GM18870 (cell line): ENCODE measurements around the gene EARS2.
"Not testable (repeated sequence)": the region's sequence is repeated elsewhere in the genome, so short reads cannot be mapped to it uniquely, and the experiment has no call there.

Source experiments
- ATAC-seq: cut with Tn5 transposase; IDR thresholded peaks from one replicate; pipeline ENCODE4 v1.9.1; 2021; ENCODE audit warnings: moderate library complexity; ENCODE audit not compliant: unreplicated experiment

The EARS2 gene

GRCh38 chr16:23556881-23557778, at the start of gene EARS2, which contains the start of gene UBFD1:
EARS2 (minus strand) TSS chr16:23557350; CDS start chr16:23557343, 7 bp downstream.
UBFD1 (plus strand) TSS chr16:23557727; CDS start chr16:23557743, 16 bp downstream.
- peak; percentile 90 for ATAC-seq

GRCh38 chr16:23597003-23597756, 40.0 kb upstream of the EARS2 start:
- no peak for ATAC-seq

DNA sequence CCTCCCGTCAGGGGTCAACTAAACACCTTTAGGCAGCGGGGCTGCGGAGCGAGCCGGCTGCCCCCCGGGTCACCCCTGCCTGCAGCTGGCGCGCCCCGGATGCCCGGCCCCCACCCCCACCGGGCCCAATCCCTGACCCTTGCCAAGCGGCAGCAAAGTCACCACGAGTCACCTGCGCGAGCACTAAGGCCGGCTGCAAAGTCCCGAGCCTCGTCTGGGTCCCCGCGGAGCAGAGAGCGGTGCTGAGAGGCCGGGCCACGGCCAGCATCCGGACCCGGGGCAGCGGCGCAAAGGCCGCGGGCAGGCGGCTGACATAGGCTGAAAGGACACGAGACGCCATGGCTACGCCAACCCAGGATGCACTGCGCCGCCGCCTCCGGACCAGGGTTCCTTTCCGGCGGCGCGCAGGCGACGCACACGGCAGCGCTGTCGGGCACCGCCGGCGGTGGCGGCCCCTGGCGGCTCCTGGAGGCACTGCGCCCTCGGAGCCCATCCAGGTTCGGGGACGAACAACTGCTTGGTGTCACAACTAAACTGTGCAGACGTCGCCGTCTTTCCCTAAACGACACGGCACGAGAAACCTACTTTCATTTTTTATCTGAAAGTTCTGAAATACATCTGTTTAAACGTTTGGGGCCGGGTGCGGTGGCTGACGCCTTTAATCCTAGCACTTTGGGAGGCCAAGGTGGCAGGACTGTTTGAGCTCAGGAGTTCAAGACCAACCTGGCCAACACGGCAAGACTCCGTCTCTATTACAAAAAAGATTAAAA, 39.0 kb upstream of the EARS2 start, which contains the start of gene NDUFAB1:
TSS of gene NDUFAB1 (minus strand) at position 366 of the 770 bp plus-strand sequence. CDS start at position 340, 26 bp downstream.
- peak; percentile 59 for ATAC-seq

DNA sequence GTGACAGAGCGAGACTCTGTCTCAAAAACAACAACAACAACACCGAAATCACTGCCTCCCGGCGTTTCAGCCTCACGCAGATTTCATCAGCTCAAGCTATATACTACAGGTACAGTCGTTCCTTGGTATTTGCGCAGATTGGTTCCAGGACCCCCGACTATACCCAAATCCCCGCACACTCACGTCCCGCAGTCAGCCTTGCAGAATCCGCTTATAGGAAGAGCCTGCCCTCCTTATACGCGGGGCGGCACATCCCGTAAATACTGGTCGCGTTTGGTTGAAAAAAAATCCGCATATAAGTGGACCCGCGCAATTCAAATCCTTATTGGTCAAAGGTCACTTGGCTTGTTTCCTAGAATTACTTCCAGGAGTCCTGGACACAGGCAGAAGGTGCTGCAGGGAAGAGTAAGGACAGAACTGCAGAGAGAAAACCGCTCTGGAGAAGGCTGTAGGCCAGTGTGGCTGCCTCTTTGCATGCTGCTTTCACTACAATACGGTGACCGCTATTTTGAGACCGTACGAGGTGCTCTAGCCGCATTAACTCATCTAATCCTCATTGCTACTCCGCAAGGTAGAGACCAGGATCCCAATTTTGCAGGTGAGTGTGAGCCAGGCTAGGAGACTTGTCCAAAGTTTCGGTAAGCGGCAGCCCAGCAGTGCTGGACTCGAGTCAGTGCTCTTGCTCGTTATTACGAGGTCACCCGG, 38.2 kb upstream of the EARS2 start:
- no peak for ATAC-seq

GRCh38 chr16:23594186-23594585, 37.0 kb upstream of the EARS2 start:
- no peak for ATAC-seq

DNA sequence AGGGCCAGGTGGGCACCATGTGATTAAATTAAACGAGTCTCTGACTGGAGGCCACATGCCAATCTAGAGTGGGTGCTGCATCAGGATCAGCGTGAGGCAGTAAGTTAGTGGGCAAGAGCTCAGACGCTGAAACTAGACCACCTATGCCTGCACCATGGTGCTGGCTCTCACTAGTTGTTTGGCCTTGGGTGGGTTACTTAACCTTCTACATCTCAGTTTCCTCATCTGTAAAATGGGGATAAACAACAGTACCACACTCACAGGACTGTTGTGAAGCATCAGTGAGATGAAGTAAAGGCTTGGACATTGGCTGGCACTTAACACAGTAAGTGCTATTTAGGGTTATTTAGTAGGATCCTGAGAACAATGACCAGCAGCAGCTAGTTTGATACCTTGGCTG, 33.0 kb upstream of the EARS2 start:
- no peak for ATAC-seq

DNA sequence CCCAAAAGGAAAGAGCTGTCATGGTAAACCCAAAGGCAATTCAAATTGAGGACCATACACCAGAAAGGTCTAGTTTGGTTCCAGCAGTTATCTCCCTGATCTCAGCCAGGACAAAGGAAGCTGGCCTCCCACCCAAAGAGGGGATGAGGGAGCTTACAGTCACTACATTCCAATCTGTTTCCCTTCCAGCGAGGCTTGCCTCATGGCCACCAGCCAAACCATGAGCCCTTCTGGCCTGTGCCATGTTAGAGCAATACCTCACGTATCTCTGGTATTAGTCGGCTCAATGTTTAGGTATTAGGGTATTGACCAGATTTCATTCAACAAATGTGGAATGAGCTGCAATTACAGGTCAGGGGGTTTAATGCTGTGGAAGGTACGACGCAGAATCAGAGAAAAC, 30.6 kb upstream of the EARS2 start:
- no peak for ATAC-seq

DNA sequence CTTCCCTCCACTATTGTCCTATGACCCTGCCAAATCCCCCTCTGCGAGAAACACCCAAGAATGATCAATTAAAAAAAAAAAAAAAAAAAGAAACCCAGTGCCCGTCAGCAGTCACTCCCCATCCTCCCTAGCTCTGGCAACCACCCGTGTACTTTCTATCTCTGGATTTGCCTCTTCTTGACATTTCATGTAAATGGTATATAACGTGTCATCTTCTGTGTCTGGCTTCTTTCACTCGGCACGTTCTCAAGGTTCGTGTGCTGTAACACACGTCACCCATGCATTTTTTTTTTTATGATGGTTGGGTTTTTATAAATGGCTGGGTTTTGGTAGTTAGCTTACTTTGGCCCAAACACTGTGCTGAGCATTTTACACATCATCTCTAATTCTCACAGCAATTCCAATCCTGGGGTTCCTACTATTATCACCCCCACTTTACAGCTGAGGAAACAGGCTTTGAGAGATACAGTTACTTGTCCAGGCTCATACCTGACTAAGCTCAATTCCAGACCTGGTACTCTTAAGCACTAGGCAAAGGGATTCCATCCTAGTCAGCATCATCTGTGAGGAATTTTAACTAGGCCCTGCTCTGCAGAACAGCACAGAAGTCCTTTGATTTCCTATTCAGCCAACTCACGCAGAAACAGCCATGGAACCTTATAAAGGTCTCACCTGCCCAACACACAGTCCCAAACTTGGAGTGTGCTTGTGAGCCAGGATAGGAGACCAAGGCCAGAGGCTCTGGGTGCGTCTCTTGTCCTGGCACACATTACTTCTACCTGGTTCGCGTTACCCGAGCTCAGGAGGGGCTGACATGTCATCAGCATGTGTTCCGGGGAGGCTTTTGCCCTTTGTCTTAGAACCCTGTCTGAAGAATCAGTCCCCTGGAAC, 27.3 kb upstream of the EARS2 start:
- ATAC-seq: no peak

GRCh38 chr16:23583271-23583670, 26.1 kb upstream of the EARS2 start:
- ATAC-seq: not testable (repeated sequence)

DNA sequence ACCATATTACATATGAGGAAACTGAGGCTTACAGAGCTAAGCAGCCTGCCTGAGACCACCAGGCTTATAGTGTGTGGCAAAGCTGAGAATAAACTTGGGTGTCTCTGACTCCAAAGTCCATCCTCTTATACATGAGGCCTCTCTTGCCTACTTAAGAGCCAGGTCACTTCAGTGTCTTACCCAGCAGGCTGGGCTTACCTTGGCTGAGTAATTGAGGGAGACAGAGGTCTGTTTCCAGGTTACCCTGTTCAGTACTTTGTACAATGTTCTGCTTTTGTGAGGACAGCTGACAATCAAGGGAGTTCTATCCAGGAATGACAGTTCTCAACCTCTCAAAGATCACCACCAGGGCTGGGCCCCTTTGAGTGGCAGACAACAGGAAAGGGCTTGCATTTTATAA, 24.6 kb upstream of the EARS2 start:
- ATAC-seq: no peak

GRCh38 chr16:23580391-23580790, 23.2 kb upstream of the EARS2 start:
- no peak for ATAC-seq

- ATAC-seq: no peak
These were observed 22.2 kb upstream of the EARS2 start for GRCh38 chr16:23579371-23579770.

DNA sequence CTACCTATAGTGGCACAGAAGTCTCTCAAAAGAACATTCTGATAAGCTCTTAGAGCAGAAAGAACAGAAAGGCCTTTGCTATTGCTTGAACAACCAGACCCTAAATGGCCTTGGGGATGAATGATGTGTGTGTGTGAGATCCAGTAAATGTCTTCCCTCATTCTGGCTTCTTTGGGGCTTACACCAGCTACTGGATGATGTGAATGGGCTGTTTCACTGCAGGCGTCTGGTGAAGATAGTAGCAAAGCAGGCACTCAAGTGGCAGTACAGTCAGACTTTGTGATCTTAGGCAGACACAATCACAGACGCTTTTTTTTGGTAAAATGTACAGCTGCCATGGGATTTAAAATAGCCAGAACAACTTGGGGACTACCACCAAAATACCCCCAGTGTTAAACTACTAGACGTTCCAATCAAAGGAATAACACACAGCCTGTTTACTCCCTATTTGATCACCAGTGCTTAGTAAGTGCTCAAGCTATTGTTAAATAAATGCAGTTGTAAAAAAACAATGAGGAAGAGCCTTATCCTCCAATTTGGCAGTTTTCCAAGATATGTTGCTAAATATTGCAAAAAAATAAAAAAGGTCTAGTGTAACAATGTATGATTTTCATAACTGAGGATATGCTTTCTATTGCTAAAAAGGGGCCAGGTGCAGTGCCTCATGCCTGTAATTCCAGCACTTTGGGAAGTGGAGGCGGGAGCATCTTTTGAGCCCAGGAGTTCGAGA, 21.1 kb upstream of the EARS2 start:
- ATAC-seq: no peak

DNA sequence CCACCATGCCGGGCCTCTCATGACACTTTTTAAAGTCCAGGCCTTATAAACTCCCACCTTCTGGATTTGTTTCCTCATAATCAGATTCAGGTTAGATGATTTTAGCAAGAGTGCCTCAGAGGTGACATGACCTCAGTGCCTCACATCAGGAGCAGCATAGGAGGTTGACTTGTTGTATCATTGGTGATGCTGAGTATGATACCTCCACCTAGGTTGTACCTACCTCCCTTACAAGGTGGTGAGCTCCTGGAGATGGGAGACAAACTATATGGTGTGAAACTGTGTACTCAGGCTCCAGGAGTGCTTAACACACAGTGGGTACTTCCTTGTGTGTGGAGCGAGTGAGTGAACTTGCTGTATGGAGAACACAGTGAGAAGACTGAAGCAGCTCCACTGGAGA, 20.3 kb upstream of the EARS2 start:
- no peak for ATAC-seq

GRCh38 chr16:23575834-23576233, 18.7 kb upstream of the EARS2 start:
- no peak for ATAC-seq

DNA sequence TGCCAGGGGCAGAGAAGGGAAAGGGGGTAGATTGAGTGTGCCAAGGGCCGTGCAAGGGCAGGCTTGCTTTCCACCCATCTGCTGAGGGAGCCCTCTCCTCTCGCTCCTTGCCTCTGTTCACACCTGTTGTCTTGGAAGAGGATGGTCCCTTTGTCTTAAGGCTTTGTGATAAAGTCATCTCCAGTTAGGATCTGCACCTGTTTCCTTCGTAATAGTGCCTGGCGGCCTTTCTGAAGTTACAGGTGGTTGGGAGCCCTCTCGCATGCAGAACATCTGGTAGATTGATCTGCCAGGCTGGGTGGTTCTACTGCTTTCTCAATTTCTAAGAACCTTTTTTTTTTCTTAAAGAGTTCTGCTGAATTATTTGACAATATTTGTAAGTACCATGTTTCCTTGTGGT, 16.7 kb upstream of the EARS2 start:
- no peak for ATAC-seq

- ATAC-seq: no peak
These were observed 15.2 kb upstream of the EARS2 start for GRCh38 chr16:23572394-23572793.

DNA sequence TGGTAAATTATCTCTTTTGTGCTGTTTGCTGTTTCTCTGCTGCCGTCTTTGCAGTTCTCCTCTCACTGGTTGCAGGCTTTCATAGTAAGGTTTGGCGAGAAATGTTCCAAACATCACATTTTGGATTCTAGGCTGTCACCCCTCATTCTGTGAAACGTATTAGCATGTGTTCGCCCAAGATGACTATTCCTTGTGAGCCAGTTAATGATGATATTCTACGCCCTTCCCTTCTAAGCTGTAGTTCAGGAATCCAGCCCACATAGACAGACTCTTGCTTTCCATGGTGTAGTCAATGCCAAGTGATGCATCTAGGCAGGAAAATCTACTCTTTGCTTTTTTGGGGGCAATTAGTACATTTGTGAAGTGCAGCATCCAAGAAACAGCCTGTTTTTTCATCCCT, 14.7 kb upstream of the EARS2 start:
- no peak for ATAC-seq
